Transverse colon (tissue), 4 donors: ENCODE results near the gene GAB3.
"Not testable (repeated sequence)": the region's sequence is repeated elsewhere in the genome, so short reads cannot be mapped to it uniquely, and the experiment has no call there.

Experiments
- EP300 ChIP-seq: sonication (generic); formaldehyde crosslinking; IDR thresholded peaks from one replicate; pipeline ENCODE4 v1.6.1; 2017; ENCODE audit warnings: antibody characterized with exemption, low read depth
- POLR2A ChIP-seq: fragments of 450-650 bp; IDR thresholded peaks from one replicate; pipeline ENCODE4 v1.6.1; 2016; ENCODE audit warnings: antibody characterized with exemption, mild to moderate bottlenecking, moderate library complexity
- POLR2AphosphoS5 ChIP-seq, 3 donors: sonication (generic); formaldehyde crosslinking; IDR thresholded peaks; one replicate each; pipeline ENCODE4 v1.6.1; 2016; ENCODE audit warnings: antibody characterized with exemption in 3 of 3
- TF ChIP-seq, protein P1 (sequence below), 5 experiments: fragments of 200-600 bp in 3 of 5; fragments of 450-650 bp in 2 of 5; sonication (generic) in 3 of 5; IDR thresholded peaks; 1 replicate in 2 of 5; 2 replicates in 3 of 5; pipeline ENCODE4 v1.5.1; 2016 to 2017; ENCODE audit warnings: antibody characterized with exemption in 5 of 5, inconsistent platforms in 3 of 5, mild to moderate bottlenecking in 2 of 5, moderate library complexity in 1 of 5

DNA sequence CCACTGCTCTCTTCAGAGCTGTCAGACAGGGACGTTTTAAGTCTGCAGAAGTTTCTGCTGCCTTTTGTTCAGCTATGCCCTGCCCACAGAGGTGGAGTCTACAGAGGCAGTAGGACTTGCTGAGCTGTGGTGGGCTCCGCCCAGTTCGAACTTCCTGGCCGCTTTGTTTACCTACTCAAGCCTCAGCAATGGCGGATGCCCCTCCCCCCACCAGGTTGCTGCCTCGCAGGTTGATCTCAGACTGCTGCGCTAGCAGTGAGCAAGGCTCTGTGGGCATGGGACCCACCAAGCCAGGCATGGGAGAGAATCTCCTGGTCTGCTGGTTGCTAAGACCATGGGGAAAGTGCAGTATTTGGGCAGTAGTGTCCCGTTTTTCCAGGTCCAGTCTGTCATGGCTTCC lies 80.0 kb downstream of the GAB3 start:
- TF ChIP-seq, protein P1, sequence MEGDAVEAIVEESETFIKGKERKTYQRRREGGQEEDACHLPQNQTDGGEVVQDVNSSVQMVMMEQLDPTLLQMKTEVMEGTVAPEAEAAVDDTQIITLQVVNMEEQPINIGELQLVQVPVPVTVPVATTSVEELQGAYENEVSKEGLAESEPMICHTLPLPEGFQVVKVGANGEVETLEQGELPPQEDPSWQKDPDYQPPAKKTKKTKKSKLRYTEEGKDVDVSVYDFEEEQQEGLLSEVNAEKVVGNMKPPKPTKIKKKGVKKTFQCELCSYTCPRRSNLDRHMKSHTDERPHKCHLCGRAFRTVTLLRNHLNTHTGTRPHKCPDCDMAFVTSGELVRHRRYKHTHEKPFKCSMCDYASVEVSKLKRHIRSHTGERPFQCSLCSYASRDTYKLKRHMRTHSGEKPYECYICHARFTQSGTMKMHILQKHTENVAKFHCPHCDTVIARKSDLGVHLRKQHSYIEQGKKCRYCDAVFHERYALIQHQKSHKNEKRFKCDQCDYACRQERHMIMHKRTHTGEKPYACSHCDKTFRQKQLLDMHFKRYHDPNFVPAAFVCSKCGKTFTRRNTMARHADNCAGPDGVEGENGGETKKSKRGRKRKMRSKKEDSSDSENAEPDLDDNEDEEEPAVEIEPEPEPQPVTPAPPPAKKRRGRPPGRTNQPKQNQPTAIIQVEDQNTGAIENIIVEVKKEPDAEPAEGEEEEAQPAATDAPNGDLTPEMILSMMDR (IDR thresholded peaks at IDR 0.05), result not testable (repeated sequence)
- not testable (repeated sequence) for TF ChIP-seq POLR2A; EP300; POLR2AphosphoS5 (IDR thresholded peaks at IDR 0.05)
